Suprapubic skin (tissue), 4 donors: Measurements from ENCODE around the gene ADGRF1. TPM values are rescaled to one million over a fixed set of nuclear protein-coding genes. Genes with fewer than 3 reads are reported as not detected.

Experiments used
- DNase-seq, 2 donors: peaks; one replicate each; pipeline ENCODE4 v3.0.0-alpha.2; 2019; ENCODE audit warnings: low spot score in 2 of 2
- H3K27ac ChIP-seq: fragments of 200-600 bp; sonication (generic); one replicate; pipeline ENCODE4 v1.5.1; 2019
- H3K27me3 ChIP-seq: fragments of 200-600 bp; sonication (generic); one replicate; pipeline ENCODE4 v1.5.1; 2019
- H3K36me3 ChIP-seq: fragments of 200-600 bp; sonication (generic); one replicate; pipeline ENCODE4 v1.5.1; 2019
- H3K4me1 ChIP-seq: fragments of 200-600 bp; sonication (generic); one replicate; pipeline ENCODE4 v1.5.1; 2019
- H3K4me3 ChIP-seq: fragments of 200-600 bp; sonication (generic); one replicate; pipeline ENCODE4 v1.5.1; 2019; ENCODE audit warnings: mild to moderate bottlenecking
- H3K9me3 ChIP-seq: fragments of 200-600 bp; sonication (generic); one replicate; pipeline ENCODE4 v1.5.1; 2019
- EP300 ChIP-seq: sonication (generic); formaldehyde crosslinking; IDR thresholded peaks from one replicate; pipeline ENCODE4 v1.6.1; 2017; ENCODE audit warnings: antibody characterized with exemption
- POLR2A ChIP-seq, 2 donors: fragments of 450-650 bp; IDR thresholded peaks; one replicate each; pipeline ENCODE4 v1.6.1; 2017; ENCODE audit warnings: antibody characterized with exemption in 2 of 2, mild to moderate bottlenecking in 2 of 2, moderate library complexity in 2 of 2
- POLR2AphosphoS5 ChIP-seq, 3 donors: sonication (generic); formaldehyde crosslinking; IDR thresholded peaks; one replicate each; pipeline ENCODE4 v1.6.1; 2017; ENCODE audit warnings: antibody characterized with exemption in 3 of 3
- WGBS: methylation state at CpG from one replicate; pipeline ENCODE4 v1.1.5; 2018; 5-methylcytosine and 5-hydroxymethylcytosine counted together
- total RNA-seq, 4 donors: library from RNA; depleted of rRNA; stranded (reverse); fragments of >200 nt; gene quantifications; one replicate each; pipeline ENCODE4 v1.1.0, GENCODE V29; 2016
- TF ChIP-seq, protein P1 (sequence below), 2 donors: fragments of 200-600 bp in 1 of 2; fragments of 450-650 bp in 1 of 2; sonication (generic) in 1 of 2; IDR thresholded peaks; one replicate each; pipeline ENCODE4 v1.5.1; 2016 to 2019; ENCODE audit warnings: antibody characterized with exemption in 2 of 2, mild to moderate bottlenecking in 1 of 2, moderate library complexity in 1 of 2

Gene ADGRF1
- total RNA-seq, 4 donors from 2014 or later: 0.31 to 0.42 TPM; not detected in 2

GRCh38 chr6:47083586-47084047, 41.5 kb upstream of the ADGRF1 start:
- 7% methylated on average over 3 of the region's 3 CpGs for WGBS
- H3K27me3 ChIP-seq: no peaks in the 10 kb centered on the region

GRCh38 chr6:47080083-47080596, 38.0 kb upstream of the ADGRF1 start:
- no peak for DNase-seq
- H3K36me3 ChIP-seq: no peaks in the 10 kb centered on the region
- TF ChIP-seq EP300 (no peak), POLR2A (IDR thresholded peaks at IDR 0.05) (no peak), POLR2AphosphoS5 (IDR thresholded peaks at IDR 0.05) (no peak)
- TF ChIP-seq, protein P1, sequence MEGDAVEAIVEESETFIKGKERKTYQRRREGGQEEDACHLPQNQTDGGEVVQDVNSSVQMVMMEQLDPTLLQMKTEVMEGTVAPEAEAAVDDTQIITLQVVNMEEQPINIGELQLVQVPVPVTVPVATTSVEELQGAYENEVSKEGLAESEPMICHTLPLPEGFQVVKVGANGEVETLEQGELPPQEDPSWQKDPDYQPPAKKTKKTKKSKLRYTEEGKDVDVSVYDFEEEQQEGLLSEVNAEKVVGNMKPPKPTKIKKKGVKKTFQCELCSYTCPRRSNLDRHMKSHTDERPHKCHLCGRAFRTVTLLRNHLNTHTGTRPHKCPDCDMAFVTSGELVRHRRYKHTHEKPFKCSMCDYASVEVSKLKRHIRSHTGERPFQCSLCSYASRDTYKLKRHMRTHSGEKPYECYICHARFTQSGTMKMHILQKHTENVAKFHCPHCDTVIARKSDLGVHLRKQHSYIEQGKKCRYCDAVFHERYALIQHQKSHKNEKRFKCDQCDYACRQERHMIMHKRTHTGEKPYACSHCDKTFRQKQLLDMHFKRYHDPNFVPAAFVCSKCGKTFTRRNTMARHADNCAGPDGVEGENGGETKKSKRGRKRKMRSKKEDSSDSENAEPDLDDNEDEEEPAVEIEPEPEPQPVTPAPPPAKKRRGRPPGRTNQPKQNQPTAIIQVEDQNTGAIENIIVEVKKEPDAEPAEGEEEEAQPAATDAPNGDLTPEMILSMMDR (IDR thresholded peaks at IDR 0.05): no peak
- H3K4me3 ChIP-seq: no peak overlapping the region
- H3K9me3 ChIP-seq: no peaks in the 10 kb centered on the region
- peaks cover 34% of the 10 kb centered on the region for H3K4me1 ChIP-seq
- WGBS: 92% methylated on average over 5 of the region's 5 CpGs
- no peaks in the 10 kb centered on the region for H3K27me3 ChIP-seq
- H3K27ac ChIP-seq: no peak overlapping the region

More at GRCh38 chr6:47083586-47084047, 41.5 kb upstream of the ADGRF1 start:
- H3K4me3 ChIP-seq: no peak overlapping the region
- H3K9me3 ChIP-seq: no peaks in the 10 kb centered on the region
- TF ChIP-seq POLR2AphosphoS5 (IDR thresholded peaks at IDR 0.05): peak in 2 of 3 donors; percentile 33 to 63
- TF ChIP-seq, protein P1 (IDR thresholded peaks at IDR 0.05): no peak
- no peaks in the 10 kb centered on the region for H3K36me3 ChIP-seq
- DNase-seq: peak; percentile 91
- peak overlapping the region; percentile 64 for H3K27ac ChIP-seq
- H3K4me1 ChIP-seq: peaks cover 22% of the 10 kb centered on the region

DNA sequence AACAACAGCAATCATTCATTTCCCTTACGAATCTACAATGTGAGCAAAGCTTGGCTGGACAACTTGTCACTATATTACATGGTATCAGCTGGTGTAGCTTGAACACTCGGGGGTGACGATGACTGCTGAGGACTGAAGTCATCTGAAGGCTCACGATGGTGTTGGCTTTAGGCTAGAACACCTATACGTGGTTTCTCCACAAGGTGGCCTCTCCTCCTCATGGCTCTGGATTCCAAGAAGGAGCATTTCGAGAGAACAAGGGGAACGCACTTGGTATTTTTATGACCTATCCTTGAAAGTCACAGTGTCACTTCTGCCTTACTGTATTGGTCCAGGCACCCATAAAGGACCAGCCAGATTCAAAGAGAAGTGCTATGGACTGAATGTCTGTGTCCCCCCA, 37.5 kb upstream of the ADGRF1 start:
- Histone ChIP-seq H3K27ac (no peak overlapping the region), H3K36me3 (no peaks in the 10 kb centered on the region), H3K27me3 (no peaks in the 10 kb centered on the region), H3K4me3 (no peak overlapping the region), H3K4me1 (peaks cover 33% of the 10 kb centered on the region), H3K9me3 (no peaks in the 10 kb centered on the region)
- TF ChIP-seq EP300: no peak
- TF ChIP-seq, protein P1 (IDR thresholded peaks at IDR 0.05): no peak
- TF ChIP-seq POLR2AphosphoS5 (IDR thresholded peaks at IDR 0.05): no peak
- TF ChIP-seq POLR2A (IDR thresholded peaks at IDR 0.05): no peak
- DNase-seq: no peak
- WGBS: 92% methylated on average over 7 of the region's 7 CpGs

DNA sequence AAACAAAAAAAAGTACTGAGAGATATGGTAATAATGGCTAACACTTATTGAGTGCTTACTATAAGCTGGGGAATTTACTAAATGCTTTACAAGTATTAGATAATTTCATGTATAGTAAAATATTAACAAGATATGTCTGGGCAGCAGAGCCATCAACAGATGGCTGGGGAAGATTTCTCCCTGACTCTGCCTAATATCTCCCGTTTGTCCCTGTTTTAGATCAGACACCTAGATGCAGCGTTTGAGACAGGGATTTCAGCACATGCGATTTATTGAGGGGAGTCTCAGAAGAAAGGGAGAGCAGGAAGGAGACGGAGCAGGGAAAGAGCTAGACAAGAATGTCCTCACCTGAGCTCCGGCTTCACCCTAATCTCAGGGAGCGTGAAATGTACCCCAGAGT, 36.9 kb upstream of the ADGRF1 start:
- Histone ChIP-seq H3K27me3 (no peaks in the 10 kb centered on the region), H3K36me3 (no peaks in the 10 kb centered on the region), H3K4me3 (no peak overlapping the region), H3K27ac (no peak overlapping the region), H3K4me1 (peaks cover 27% of the 10 kb centered on the region), H3K9me3 (no peaks in the 10 kb centered on the region)
- no peak for DNase-seq
- TF ChIP-seq, protein P1 (IDR thresholded peaks at IDR 0.05): no peak
- TF ChIP-seq EP300: no peak
- no peak for TF ChIP-seq POLR2AphosphoS5 (IDR thresholded peaks at IDR 0.05)
- TF ChIP-seq POLR2A (IDR thresholded peaks at IDR 0.05): no peak
- 62% methylated on average over 6 of the region's 6 CpGs for WGBS

GRCh38 chr6:47076422-47077344, 34.6 kb upstream of the ADGRF1 start:
- 57% methylated on average over 9 of the region's 9 CpGs for WGBS
- no peak overlapping the region for H3K4me3 ChIP-seq
- no peaks in the 10 kb centered on the region for H3K9me3 ChIP-seq
- H3K4me1 ChIP-seq: peaks cover 13% of the 10 kb centered on the region
- TF ChIP-seq POLR2AphosphoS5 (IDR thresholded peaks at IDR 0.05) (no peak), EP300 (no peak), POLR2A (IDR thresholded peaks at IDR 0.05) (no peak)
- TF ChIP-seq, protein P1 (IDR thresholded peaks at IDR 0.05): no peak
- no peak overlapping the region for H3K27ac ChIP-seq
- no peaks in the 10 kb centered on the region for H3K36me3 ChIP-seq
- no peak for DNase-seq
- no peaks in the 10 kb centered on the region for H3K27me3 ChIP-seq
